Keratinocyte (primary cell): ENCODE measurements around the gene STX8. TPM values are rescaled to one million over a fixed set of nuclear protein-coding genes. Genes with fewer than 3 reads are reported as not detected.

ENCODE experiments used
- DNase-seq: peaks from one replicate; pipeline ENCODE4 v3.0.0-alpha.2; 2011; ENCODE audit warnings: low read depth, missing footprints, low spot score
- FAIRE-seq: peaks from 2 replicates; lab custom pipeline; 2011; peaks lifted over from hg19 to GRCh38; lab: Jason Lieb, UNC
- H2AFZ ChIP-seq: 2 replicates; pipeline ENCODE4 v1.6.0; 2012; ENCODE audit warnings: low read length, control low read depth, inconsistent platforms; ENCODE audit not compliant: control insufficient read depth
- H3K27ac ChIP-seq: 2 replicates; pipeline ENCODE4 v1.5.1; 2011; ENCODE audit warnings: low read length; ENCODE audit not compliant: control insufficient read depth, insufficient read depth
- H3K27me3 ChIP-seq: 3 replicates; pipeline ENCODE4 v1.6.0; 2011; ENCODE audit warnings: low read length; ENCODE audit not compliant: control insufficient read depth, insufficient read depth; ENCODE audit errors: extremely low read depth
- H3K36me3 ChIP-seq, 2 experiments: 2 replicates in 1 of 2; 3 replicates in 1 of 2; pipeline ENCODE4 v1.5.1; 2011; ENCODE audit warnings: low read length in 2 of 2, mild to moderate bottlenecking in 1 of 2; ENCODE audit not compliant: control insufficient read depth in 2 of 2, insufficient read depth in 2 of 2; ENCODE audit errors: extremely low read depth in 1 of 2
- H3K4me1 ChIP-seq: 3 replicates; pipeline ENCODE4 v1.5.1; 2011; ENCODE audit warnings: low read length; ENCODE audit not compliant: control insufficient read depth, insufficient read depth; ENCODE audit errors: extremely low read depth
- H3K4me2 ChIP-seq: 3 replicates; pipeline ENCODE4 v1.6.0; 2011; ENCODE audit warnings: low read depth, low read length; ENCODE audit not compliant: control insufficient read depth, insufficient read depth; ENCODE audit errors: extremely low read depth
- H3K4me3 ChIP-seq, 3 experiments: fragments of 200-600 bp in 1 of 3; sonication (generic) in 1 of 3; 2 replicates in 2 of 3; 3 replicates in 1 of 3; pipeline ENCODE4 v1.5.1; 2011 to 2016; ENCODE audit warnings: low read length in 3 of 3, mild to moderate bottlenecking in 3 of 3, control low read depth in 2 of 3, inconsistent platforms in 1 of 3, low read depth in 1 of 3, mixed read lengths in 1 of 3, mixed run types in 1 of 3, moderate library complexity in 1 of 3; ENCODE audit not compliant: control insufficient read depth in 2 of 3, insufficient read depth in 2 of 3; ENCODE audit errors: extremely low read depth in 1 of 3
- H3K79me2 ChIP-seq: 2 replicates; pipeline ENCODE4 v1.6.0; 2012; ENCODE audit warnings: low read length; ENCODE audit not compliant: control insufficient read depth, insufficient read depth
- H3K9ac ChIP-seq: 3 replicates; pipeline ENCODE4 v1.6.0; 2011; ENCODE audit warnings: low read length; ENCODE audit not compliant: control insufficient read depth, insufficient read depth; ENCODE audit errors: extremely low read depth
- H3K9me1 ChIP-seq: 3 replicates; pipeline ENCODE4 v1.6.0; 2011; ENCODE audit warnings: low read length; ENCODE audit not compliant: control insufficient read depth, insufficient read depth; ENCODE audit errors: extremely low read depth
- H3K9me3 ChIP-seq: 2 replicates; pipeline ENCODE4 v1.5.1; 2012; ENCODE audit warnings: low read depth, low read length; ENCODE audit not compliant: control insufficient read depth
- H4K20me1 ChIP-seq: 3 replicates; pipeline ENCODE4 v1.6.0; 2011; ENCODE audit warnings: low read length; ENCODE audit not compliant: control insufficient read depth, insufficient read depth; ENCODE audit errors: extremely low read depth
- EZH2 ChIP-seq: IDR thresholded peaks from one replicate; pipeline ENCODE4 v1.6.1; 2012; ENCODE audit warnings: inconsistent platforms, mild to moderate bottlenecking, low read length, moderate library complexity
- dilution Hi-C: fragments of 300-500 bp; cut with MboI; formaldehyde crosslinking; loops from one replicate; pipeline ENCODE4 v1.7.0; 2020; ENCODE audit warnings: low sequenced_read_pairs; ENCODE audit not compliant: extremely low pct_ligation_motif_present
- polyA plus RNA-seq, 5 experiments: library from polyadenylated mRNA; depleted of rRNA in 3 of 5; stranded (reverse) in 3 of 5; stranded (forward) in 1 of 5; unstranded in 1 of 5; fragments of >200 nt; gene quantifications; 1 replicate in 1 of 5; 2 replicates in 3 of 5; 3 replicates in 1 of 5; pipeline versions ENCODE4 v1.2.1 to v1.2.3, GENCODE V29; 2011 to 2012; ENCODE audit warnings: missing spikeins in 2 of 5, low read depth in 1 of 5, low replicate concordance in 1 of 5
- TF ChIP-seq, protein P1 (sequence below), 3 experiments: IDR thresholded peaks in 1 of 3; conservative IDR thresholded peaks in 1 of 3; optimal IDR thresholded peaks in 1 of 3; 2 replicates in 2 of 3; 3 replicates in 1 of 3; pipeline versions ENCODE3 to v1.5.1; 2011; ENCODE audit warnings: low read length in 3 of 3, mild to moderate bottlenecking in 3 of 3, moderate library complexity in 2 of 3, control low read depth in 1 of 3, inconsistent platforms in 1 of 3; ENCODE audit not compliant: insufficient read depth in 2 of 3; ENCODE audit errors: extremely low read depth in 1 of 3

The STX8 gene
- polyA plus RNA-seq, 1 donor (not counting 4 experiments of a cell fraction or from before 2014, with no cell fraction given), result 90.3 TPM

DNA sequence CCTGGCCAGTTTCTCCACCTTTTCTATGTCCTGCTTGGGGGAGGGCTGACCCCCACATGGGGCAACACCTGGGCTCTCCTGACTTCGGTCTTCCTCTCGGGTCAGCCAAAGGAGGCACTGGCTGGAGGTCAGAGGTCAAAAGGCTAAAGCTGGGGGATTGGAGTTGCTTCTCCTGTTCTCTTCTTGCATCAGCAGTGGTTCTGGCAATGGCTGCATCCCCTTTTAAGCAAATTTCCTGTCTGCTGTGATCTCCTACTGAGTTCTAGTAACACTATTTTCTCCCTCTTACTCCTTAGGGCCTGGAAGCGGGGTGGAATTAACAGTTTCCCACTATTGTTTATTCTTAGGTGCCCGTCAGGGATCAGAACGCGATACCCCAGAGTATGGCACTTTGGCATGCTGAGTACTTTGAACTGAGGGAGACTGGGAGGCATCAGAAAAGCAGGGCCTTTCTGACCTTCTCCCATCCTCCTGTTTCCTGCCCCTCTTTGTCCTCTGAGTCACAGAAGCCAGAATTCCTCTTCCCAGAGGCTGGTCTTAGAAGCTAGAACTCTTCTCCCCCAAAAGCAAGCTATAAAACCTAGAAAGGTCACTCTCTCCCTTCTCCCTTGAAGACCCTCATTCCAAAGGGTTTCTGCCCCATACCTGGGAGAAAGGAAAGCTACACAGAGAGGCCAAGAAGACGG, 268.2 kb downstream of the STX8 start:
- Histone ChIP-seq H3K27me3 (no peaks in the 10 kb centered on the region), H3K79me2 (no peaks in the 10 kb centered on the region), H4K20me1 (no peaks in the 10 kb centered on the region), H3K4me2 (no peak overlapping the region), H3K36me3 (peaks cover 0 to under 1% of the 10 kb centered on the region in 2 experiments), H2AFZ (no peak overlapping the region), H3K27ac (no peak overlapping the region), H3K9me1 (no peaks in the 10 kb centered on the region), H3K9ac (no peak overlapping the region), H3K9me3 (no peaks in the 10 kb centered on the region), H3K4me3 (no peak overlapping the region), H3K4me1 (no peaks in the 10 kb centered on the region)
- TF ChIP-seq, protein P1, sequence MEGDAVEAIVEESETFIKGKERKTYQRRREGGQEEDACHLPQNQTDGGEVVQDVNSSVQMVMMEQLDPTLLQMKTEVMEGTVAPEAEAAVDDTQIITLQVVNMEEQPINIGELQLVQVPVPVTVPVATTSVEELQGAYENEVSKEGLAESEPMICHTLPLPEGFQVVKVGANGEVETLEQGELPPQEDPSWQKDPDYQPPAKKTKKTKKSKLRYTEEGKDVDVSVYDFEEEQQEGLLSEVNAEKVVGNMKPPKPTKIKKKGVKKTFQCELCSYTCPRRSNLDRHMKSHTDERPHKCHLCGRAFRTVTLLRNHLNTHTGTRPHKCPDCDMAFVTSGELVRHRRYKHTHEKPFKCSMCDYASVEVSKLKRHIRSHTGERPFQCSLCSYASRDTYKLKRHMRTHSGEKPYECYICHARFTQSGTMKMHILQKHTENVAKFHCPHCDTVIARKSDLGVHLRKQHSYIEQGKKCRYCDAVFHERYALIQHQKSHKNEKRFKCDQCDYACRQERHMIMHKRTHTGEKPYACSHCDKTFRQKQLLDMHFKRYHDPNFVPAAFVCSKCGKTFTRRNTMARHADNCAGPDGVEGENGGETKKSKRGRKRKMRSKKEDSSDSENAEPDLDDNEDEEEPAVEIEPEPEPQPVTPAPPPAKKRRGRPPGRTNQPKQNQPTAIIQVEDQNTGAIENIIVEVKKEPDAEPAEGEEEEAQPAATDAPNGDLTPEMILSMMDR (optimal IDR thresholded peaks at IDR 0.05 in 1 of 3, IDR thresholded peaks at IDR 0.05 in 1 of 3, conservative IDR thresholded peaks at IDR 0.05 in 1 of 3; ENCODE audit: extremely low read depth in 1 of 3, insufficient read depth in 2 of 3, low read length in 3 of 3), result no peak
- no peak for TF ChIP-seq EZH2
- DNase-seq (no peak), FAIRE-seq (no peak)
- dilution Hi-C loops, result no loop called here

DNA sequence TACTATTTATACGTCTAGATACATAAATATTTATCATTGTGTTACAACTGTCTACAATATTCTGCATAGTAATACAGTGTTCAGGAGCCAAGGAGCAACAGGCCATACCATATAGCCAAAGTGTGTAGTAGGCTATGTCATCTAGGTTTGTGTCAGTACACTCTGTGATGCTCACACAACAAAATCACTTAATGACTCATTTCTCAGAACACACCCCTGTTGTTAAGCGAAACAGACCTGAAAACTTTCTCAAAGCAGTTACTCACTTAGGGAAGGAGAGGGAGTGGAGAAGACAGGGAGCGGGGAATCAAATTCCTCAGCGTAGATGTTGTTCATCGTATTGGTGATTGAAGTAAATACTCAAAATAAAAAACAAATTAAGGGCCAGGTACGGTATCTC, 269.5 kb downstream of the STX8 start:
- FAIRE-seq (no peak), DNase-seq (no peak)
- H3K36me3 ChIP-seq, result no peaks in the 10 kb centered on the region
- H3K4me1 ChIP-seq, result no peaks in the 10 kb centered on the region
- no peak overlapping the region for H3K4me3 ChIP-seq
- H3K9ac ChIP-seq, result no peak overlapping the region
- H3K27ac ChIP-seq, result no peak overlapping the region
- dilution Hi-C loops, result no loop called here
- H2AFZ ChIP-seq, result no peak overlapping the region
- no peaks in the 10 kb centered on the region for H4K20me1 ChIP-seq
- TF ChIP-seq EZH2, result no peak
- TF ChIP-seq, protein P1 (optimal IDR thresholded peaks at IDR 0.05 in 1 of 3, IDR thresholded peaks at IDR 0.05 in 1 of 3, conservative IDR thresholded peaks at IDR 0.05 in 1 of 3; ENCODE audit: extremely low read depth in 1 of 3, insufficient read depth in 2 of 3, low read length in 3 of 3), result no peak
- no peaks in the 10 kb centered on the region for H3K27me3 ChIP-seq
- no peaks in the 10 kb centered on the region for H3K79me2 ChIP-seq
- H3K9me1 ChIP-seq, result no peaks in the 10 kb centered on the region
- H3K9me3 ChIP-seq, result no peaks in the 10 kb centered on the region
- H3K4me2 ChIP-seq, result no peak overlapping the region
